Glomerular endothelial cell (primary cell): Measurements from ENCODE around the gene SEC61A1. TPM values are rescaled to one million over a fixed set of nuclear protein-coding genes. Genes with fewer than 3 reads are reported as not detected.

ENCODE experiments used
- DNase-seq: peaks from one replicate; pipeline ENCODE4 v3.0.0-alpha.2; 2011; ENCODE audit warnings: low read depth, low spot score; ENCODE audit errors: extremely low read depth
- total RNA-seq: library from RNA; depleted of rRNA; stranded (reverse); fragments of >200 nt; gene quantifications from 2 replicates; pipeline ENCODE4 v1.2.3, GENCODE V29; 2015

SEC61A1 gene
- total RNA-seq, 1 donor from 2014 or later: 289 TPM

- DNase-seq: no peak
Measured at GRCh38 chr3:128077202-128077624, 25.0 kb downstream of the SEC61A1 start.

- no peak for DNase-seq
Measured at GRCh38 chr3:128077665-128078064, 25.4 kb downstream of the SEC61A1 start.

GRCh38 chr3:128078322-128078721 is 26.1 kb downstream of the SEC61A1 start:
- DNase-seq: no peak

GRCh38 chr3:128078875-128079274 is 26.6 kb downstream of the SEC61A1 start:
- DNase-seq: no peak

GRCh38 chr3:128079823-128080222 is 27.6 kb downstream of the SEC61A1 start:
- no peak for DNase-seq

GRCh38 chr3:128080323-128081080 is 28.3 kb downstream of the SEC61A1 start:
- no peak for DNase-seq

- no peak for DNase-seq
Measured at GRCh38 chr3:128081226-128081625, 29.0 kb downstream of the SEC61A1 start.

GRCh38 chr3:128081846-128082245 is 29.6 kb downstream of the SEC61A1 start:
- DNase-seq: no peak

GRCh38 chr3:128082546-128082945 is 30.3 kb downstream of the SEC61A1 start:
- no peak for DNase-seq

- no peak for DNase-seq
Measured at GRCh38 chr3:128083396-128083795, 31.2 kb downstream of the SEC61A1 start.

- DNase-seq: no peak
Measured at GRCh38 chr3:128083980-128084674, 31.9 kb downstream of the SEC61A1 start.

- no peak for DNase-seq
Measured at GRCh38 chr3:128084675-128085021, 32.4 kb downstream of the SEC61A1 start.

GRCh38 chr3:128089135-128089534 is 36.9 kb downstream of the SEC61A1 start:
- DNase-seq: no peak

- DNase-seq: no peak
Measured at GRCh38 chr3:128091586-128091985, 39.3 kb downstream of the SEC61A1 start.

GRCh38 chr3:128094295-128095151 is 42.3 kb downstream of the SEC61A1 start:
- DNase-seq: no peak

- no peak for DNase-seq
Measured at GRCh38 chr3:128095222-128095703, 43.0 kb downstream of the SEC61A1 start.

GRCh38 chr3:128098234-128098633 is 46.0 kb downstream of the SEC61A1 start:
- DNase-seq: no peak

- no peak for DNase-seq
Measured at GRCh38 chr3:128100161-128100560, 47.9 kb downstream of the SEC61A1 start.

GRCh38 chr3:128100638-128101037 is 48.4 kb downstream of the SEC61A1 start:
- no peak for DNase-seq

GRCh38 chr3:128103136-128103676 is 51.0 kb downstream of the SEC61A1 start:
- no peak for DNase-seq

- no peak for DNase-seq
Measured at GRCh38 chr3:128107834-128108233, 55.6 kb downstream of the SEC61A1 start.
